Measurements from ENCODE around the gene TMEM33. TPM values are rescaled to one million over a fixed set of nuclear protein-coding genes. Genes with fewer than 3 reads are reported as not detected.
"Not testable (repeated sequence)": the region's sequence is repeated elsewhere in the genome, so short reads cannot be mapped to it uniquely, and the experiment has no call there.

TMEM33 gene
- total RNA-seq, 1 experiment from 2014 or later: 163 TPM

DNA sequence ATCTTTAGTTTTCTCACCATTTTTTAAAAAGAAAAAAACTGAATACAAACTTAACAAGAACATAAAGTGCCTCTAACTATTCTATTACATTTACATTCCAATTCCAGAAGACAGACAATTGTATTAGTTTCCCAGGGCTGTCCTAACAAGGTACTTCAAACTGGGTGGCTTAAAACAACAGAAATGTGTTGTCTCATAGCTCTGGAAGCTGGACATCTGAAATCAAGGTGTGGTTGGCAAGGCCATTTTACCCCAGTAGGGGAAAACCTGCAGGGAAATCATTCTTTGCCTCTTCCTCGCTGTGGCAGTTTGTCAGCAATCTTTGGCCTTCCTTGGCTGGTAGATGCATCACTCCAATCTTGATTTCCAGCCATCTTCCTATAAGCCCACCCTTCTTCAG lies 37.5 kb upstream of the TMEM33 start:
- H4K20me1 ChIP-seq (ENCODE audit: insufficient read depth, low read depth, low read length): no peaks in the 10 kb centered on the region
- H3K27ac ChIP-seq (ENCODE audit: low read length): no peak overlapping the region
- no peak overlapping the region for H2AFZ ChIP-seq (ENCODE audit: low read length)
- no peaks in the 10 kb centered on the region for H3K36me3 ChIP-seq (ENCODE audit: insufficient read depth, low read length)
- H3K4me3 ChIP-seq (ENCODE audit: low read length): no peak overlapping the region
- no peaks in the 10 kb centered on the region for H3K4me1 ChIP-seq (ENCODE audit: low read length)
- H3K4me2 ChIP-seq (ENCODE audit: low read depth, low read length, poor library complexity, severe bottlenecking): no peak overlapping the region
- no peaks in the 10 kb centered on the region for H3K9me2 ChIP-seq (replicated peaks; ENCODE audit: insufficient read depth, low read length)
- no peaks in the 10 kb centered on the region for H3K27me3 ChIP-seq (ENCODE audit: low read length)
- DNase-seq: no peak
- H3K9ac ChIP-seq (ENCODE audit: low read length): no peak overlapping the region
- H3K79me2 ChIP-seq (ENCODE audit: low read length): no peaks in the 10 kb centered on the region
- no peaks in the 10 kb centered on the region for H3K9me3 ChIP-seq (ENCODE audit: low read length)

GRCh38 chr4:41909136-41909535 lies 26.1 kb upstream of the TMEM33 start:
- H3K4me1 ChIP-seq (ENCODE audit: low read length); H2AFZ ChIP-seq (ENCODE audit: low read length); DNase-seq; H3K9me2 ChIP-seq (replicated peaks; ENCODE audit: insufficient read depth, low read length); H3K27ac ChIP-seq (ENCODE audit: low read length); H3K9ac ChIP-seq (ENCODE audit: low read length); H3K79me2 ChIP-seq (ENCODE audit: low read length); H3K4me3 ChIP-seq (ENCODE audit: low read length); H3K4me2 ChIP-seq (ENCODE audit: low read depth, low read length, poor library complexity, severe bottlenecking); H3K36me3 ChIP-seq (ENCODE audit: insufficient read depth, low read length); H4K20me1 ChIP-seq (ENCODE audit: insufficient read depth, low read depth, low read length); H3K27me3 ChIP-seq (ENCODE audit: low read length); H3K9me3 ChIP-seq (ENCODE audit: low read length): not testable (repeated sequence)

DNA sequence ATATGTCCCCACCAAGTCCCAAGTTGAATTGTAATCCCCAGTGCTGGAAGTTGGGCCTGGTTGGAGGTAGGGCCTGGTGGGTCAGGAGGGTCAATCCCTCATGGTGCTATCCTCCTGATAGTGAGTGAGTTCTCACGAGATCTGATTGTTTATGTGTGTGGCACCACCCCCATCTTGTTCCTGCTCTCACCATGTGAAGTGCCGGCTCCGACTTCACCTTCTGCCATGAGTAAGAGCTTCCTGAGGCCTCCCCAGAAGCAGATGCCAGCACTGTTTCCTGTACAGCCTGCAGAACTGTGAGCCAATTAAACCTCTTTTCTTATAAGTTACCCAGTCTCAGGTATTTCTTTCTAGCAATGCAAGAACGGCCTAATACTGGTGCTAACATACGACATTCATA lies 22.7 kb upstream of the TMEM33 start:
- H3K9ac ChIP-seq (ENCODE audit: low read length): no peak overlapping the region
- no peak overlapping the region for H2AFZ ChIP-seq (ENCODE audit: low read length)
- H3K9me2 ChIP-seq (replicated peaks; ENCODE audit: insufficient read depth, low read length): no peaks in the 10 kb centered on the region
- no peak overlapping the region for H3K4me2 ChIP-seq (ENCODE audit: low read depth, low read length, poor library complexity, severe bottlenecking)
- no peaks in the 10 kb centered on the region for H3K27me3 ChIP-seq (ENCODE audit: low read length)
- no peaks in the 10 kb centered on the region for H3K9me3 ChIP-seq (ENCODE audit: low read length)
- H3K36me3 ChIP-seq (ENCODE audit: insufficient read depth, low read length): no peaks in the 10 kb centered on the region
- no peak overlapping the region for H3K4me3 ChIP-seq (ENCODE audit: low read length)
- no peaks in the 10 kb centered on the region for H3K79me2 ChIP-seq (ENCODE audit: low read length)
- no peaks in the 10 kb centered on the region for H4K20me1 ChIP-seq (ENCODE audit: insufficient read depth, low read depth, low read length)
- no peak overlapping the region for H3K27ac ChIP-seq (ENCODE audit: low read length)
- no peak for DNase-seq
- 0 out of 2 replicates have a peak, but pooled peaks cover 2% of the 10 kb centered on the region for H3K4me1 ChIP-seq (ENCODE audit: low read length)

DNA sequence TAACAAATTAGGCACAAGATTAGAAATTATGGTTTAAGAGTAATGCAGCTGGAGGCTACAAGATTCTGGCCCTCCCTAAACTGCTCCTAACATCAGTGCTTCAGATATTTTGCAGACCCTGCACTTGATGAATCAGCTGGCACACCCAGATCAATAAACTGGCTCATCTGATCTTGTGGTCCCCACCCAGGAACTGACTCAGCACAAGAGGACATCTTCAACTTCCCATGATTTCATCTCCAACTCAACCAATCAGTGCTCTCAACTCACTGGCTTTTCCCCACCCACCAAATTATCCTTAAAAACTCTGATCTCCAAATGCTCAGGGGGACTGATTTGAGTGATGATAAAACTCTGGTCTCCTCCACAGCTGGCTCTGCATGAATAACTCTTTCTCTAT lies 21.7 kb upstream of the TMEM33 start:
- no peak for DNase-seq
- no peak overlapping the region for H3K9ac ChIP-seq (ENCODE audit: low read length)
- H3K9me2 ChIP-seq (replicated peaks; ENCODE audit: insufficient read depth, low read length): no peaks in the 10 kb centered on the region
- H3K4me1 ChIP-seq (ENCODE audit: low read length): 0 out of 2 replicates have a peak, but pooled peaks cover 2% of the 10 kb centered on the region
- no peak overlapping the region for H2AFZ ChIP-seq (ENCODE audit: low read length)
- H4K20me1 ChIP-seq (ENCODE audit: insufficient read depth, low read depth, low read length): no peaks in the 10 kb centered on the region
- no peak overlapping the region for H3K27ac ChIP-seq (ENCODE audit: low read length)
- no peaks in the 10 kb centered on the region for H3K9me3 ChIP-seq (ENCODE audit: low read length)
- H3K36me3 ChIP-seq (ENCODE audit: insufficient read depth, low read length): no peaks in the 10 kb centered on the region
- no peak overlapping the region for H3K4me2 ChIP-seq (ENCODE audit: low read depth, low read length, poor library complexity, severe bottlenecking)
- H3K4me3 ChIP-seq (ENCODE audit: low read length): no peak overlapping the region
- H3K79me2 ChIP-seq (ENCODE audit: low read length): no peaks in the 10 kb centered on the region
- no peaks in the 10 kb centered on the region for H3K27me3 ChIP-seq (ENCODE audit: low read length)

- H3K36me3 ChIP-seq (ENCODE audit: insufficient read depth, low read length): no peaks in the 10 kb centered on the region; the same call in 1 of the 2 replicates
- no peaks in the 10 kb centered on the region for H3K9me3 ChIP-seq (ENCODE audit: low read length)
- H4K20me1 ChIP-seq (ENCODE audit: insufficient read depth, low read depth, low read length): no peaks in the 10 kb centered on the region
- H3K4me3 ChIP-seq (ENCODE audit: low read length): no peak overlapping the region
- H3K9me2 ChIP-seq (replicated peaks; ENCODE audit: insufficient read depth, low read length): no peaks in the 10 kb centered on the region
- no peaks in the 10 kb centered on the region for H3K79me2 ChIP-seq (ENCODE audit: low read length)
- no peak overlapping the region for H3K4me2 ChIP-seq (ENCODE audit: low read depth, low read length, poor library complexity, severe bottlenecking)
- no peaks in the 10 kb centered on the region for H3K4me1 ChIP-seq (ENCODE audit: low read length)
- no peak overlapping the region for H3K27ac ChIP-seq (ENCODE audit: low read length)
- no peak overlapping the region for H3K9ac ChIP-seq (ENCODE audit: low read length)
- no peak for DNase-seq
- H2AFZ ChIP-seq (ENCODE audit: low read length): no peak overlapping the region
- H3K27me3 ChIP-seq (ENCODE audit: low read length): no peaks in the 10 kb centered on the region
Measured at GRCh38 chr4:41918278-41918677, 17.0 kb upstream of the TMEM33 start.

DNA sequence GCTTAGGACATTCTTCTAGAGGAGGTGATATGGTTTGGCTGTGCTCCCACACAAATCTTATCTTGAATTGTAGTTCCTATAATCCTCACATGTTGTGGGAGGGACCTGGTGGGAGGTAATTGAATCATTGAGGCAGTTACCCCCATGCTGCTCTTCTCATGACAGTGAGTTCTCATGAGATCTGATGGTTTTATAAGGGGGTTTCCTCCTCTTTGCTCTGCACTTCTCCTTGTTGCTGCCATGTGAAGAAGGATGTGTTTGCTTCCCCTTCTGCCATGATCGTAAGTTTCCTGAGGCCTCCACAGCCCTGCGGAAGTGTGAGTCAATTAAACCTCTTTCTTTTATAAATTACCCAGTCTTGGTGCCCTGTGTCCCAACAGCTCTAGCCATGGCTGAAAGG lies 14.8 kb upstream of the TMEM33 start:
- H3K9ac ChIP-seq (ENCODE audit: low read length); H4K20me1 ChIP-seq (ENCODE audit: insufficient read depth, low read depth, low read length); H2AFZ ChIP-seq (ENCODE audit: low read length); H3K79me2 ChIP-seq (ENCODE audit: low read length); H3K27ac ChIP-seq (ENCODE audit: low read length); H3K9me2 ChIP-seq (replicated peaks; ENCODE audit: insufficient read depth, low read length); H3K4me2 ChIP-seq (ENCODE audit: low read depth, low read length, poor library complexity, severe bottlenecking); H3K36me3 ChIP-seq (ENCODE audit: insufficient read depth, low read length); H3K27me3 ChIP-seq (ENCODE audit: low read length); H3K9me3 ChIP-seq (ENCODE audit: low read length); H3K4me3 ChIP-seq (ENCODE audit: low read length); DNase-seq; H3K4me1 ChIP-seq (ENCODE audit: low read length): not testable (repeated sequence)

GRCh38 chr4:41921476-41921875 lies 13.8 kb upstream of the TMEM33 start:
- H2AFZ ChIP-seq (ENCODE audit: low read length): no peak overlapping the region
- H4K20me1 ChIP-seq (ENCODE audit: insufficient read depth, low read depth, low read length): no peaks in the 10 kb centered on the region
- H3K9me3 ChIP-seq (ENCODE audit: low read length): no peaks in the 10 kb centered on the region
- H3K27me3 ChIP-seq (ENCODE audit: low read length): no peaks in the 10 kb centered on the region
- no peak overlapping the region for H3K9ac ChIP-seq (ENCODE audit: low read length)
- H3K4me2 ChIP-seq (ENCODE audit: low read depth, low read length, poor library complexity, severe bottlenecking): no peak overlapping the region
- no peak for DNase-seq
- no peak overlapping the region for H3K4me3 ChIP-seq (ENCODE audit: low read length)
- no peak overlapping the region for H3K27ac ChIP-seq (ENCODE audit: low read length)
- no peaks in the 10 kb centered on the region for H3K4me1 ChIP-seq (ENCODE audit: low read length)
- no peaks in the 10 kb centered on the region; the same call in 1 of the 2 replicates for H3K36me3 ChIP-seq (ENCODE audit: insufficient read depth, low read length)
- no peaks in the 10 kb centered on the region for H3K79me2 ChIP-seq (ENCODE audit: low read length)
- H3K9me2 ChIP-seq (replicated peaks; ENCODE audit: insufficient read depth, low read length): no peaks in the 10 kb centered on the region

- Histone ChIP-seq H3K4me1 (ENCODE audit: low read length) (peaks cover 8% of the 10 kb centered on the region), H4K20me1 (ENCODE audit: insufficient read depth, low read depth, low read length) (no peaks in the 10 kb centered on the region), H3K9ac (ENCODE audit: low read length) (no peak overlapping the region), H3K9me2 (replicated peaks; ENCODE audit: insufficient read depth, low read length) (no peaks in the 10 kb centered on the region; the same call in 1 of the 2 replicates), H3K27me3 (ENCODE audit: low read length) (no peaks in the 10 kb centered on the region), H3K27ac (ENCODE audit: low read length) (no peak overlapping the region), H2AFZ (ENCODE audit: low read length) (no peak overlapping the region), H3K9me3 (ENCODE audit: low read length) (no peaks in the 10 kb centered on the region), H3K4me2 (ENCODE audit: low read depth, low read length, poor library complexity, severe bottlenecking) (no peak overlapping the region), H3K79me2 (ENCODE audit: low read length) (no peaks in the 10 kb centered on the region), H3K4me3 (ENCODE audit: low read length) (no peak overlapping the region), H3K36me3 (ENCODE audit: insufficient read depth, low read length) (no peaks in the 10 kb centered on the region)
- DNase-seq: peak; percentile 20
Measured at GRCh38 chr4:41927796-41928499, 7.3 kb upstream of the TMEM33 start.
